ENCODE data around the gene NKIRAS1. TPM values are rescaled to one million over a fixed set of nuclear protein-coding genes. Genes with fewer than 3 reads are reported as not detected.

Gene NKIRAS1
- total RNA-seq, 1 experiment from 2014 or later, result 6.8 TPM

DNA sequence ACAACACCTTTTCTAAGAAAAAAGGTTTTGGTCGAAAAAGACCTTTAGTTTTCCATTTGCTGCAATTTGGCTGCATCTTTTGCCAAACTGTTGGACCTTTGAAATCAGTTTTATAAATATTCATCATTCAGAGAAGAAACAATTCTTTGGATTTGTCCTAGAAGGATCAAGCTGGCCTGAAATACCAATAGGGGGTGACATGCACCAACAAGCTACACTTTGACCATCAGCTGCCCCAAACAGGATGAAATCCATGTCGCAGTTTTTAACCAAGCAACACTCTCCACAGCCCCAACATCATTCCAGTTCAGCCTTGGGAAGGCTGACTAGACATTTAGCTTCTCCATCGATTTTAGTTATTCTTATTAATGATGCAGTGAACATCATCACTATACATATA lies 9.9 kb upstream of the NKIRAS1 start:
- H3K27me3 Mint-ChIP-seq (ENCODE audit: insufficient read depth, unreplicated experiment), result no peaks in the 10 kb centered on the region
- POLR2A ChIA-PET, result interaction anchor here (1.3 to 3.0 kb wide), 2 partner anchors 9 to 20 kb away, joined by 3 to 46 read pairs; partner anchors contain the start of genes NKIRAS1 and RPL15
- no peaks in the 10 kb centered on the region for H3K9me3 Mint-ChIP-seq (ENCODE audit: unreplicated experiment)
- BruUV-seq (replicated peaks), result no TSS peak
- H3K4me3 Mint-ChIP-seq (ENCODE audit: unreplicated experiment), result no peak overlapping the region
- H3K4me1 Mint-ChIP-seq (ENCODE audit: insufficient read depth, unreplicated experiment), result no peaks in the 10 kb centered on the region
- DNase-seq (ENCODE audit: unreplicated experiment), result no peak
- no peak overlapping the region for H3K27ac Mint-ChIP-seq (ENCODE audit: low read depth, unreplicated experiment)
- TF ChIP-seq, protein P1, sequence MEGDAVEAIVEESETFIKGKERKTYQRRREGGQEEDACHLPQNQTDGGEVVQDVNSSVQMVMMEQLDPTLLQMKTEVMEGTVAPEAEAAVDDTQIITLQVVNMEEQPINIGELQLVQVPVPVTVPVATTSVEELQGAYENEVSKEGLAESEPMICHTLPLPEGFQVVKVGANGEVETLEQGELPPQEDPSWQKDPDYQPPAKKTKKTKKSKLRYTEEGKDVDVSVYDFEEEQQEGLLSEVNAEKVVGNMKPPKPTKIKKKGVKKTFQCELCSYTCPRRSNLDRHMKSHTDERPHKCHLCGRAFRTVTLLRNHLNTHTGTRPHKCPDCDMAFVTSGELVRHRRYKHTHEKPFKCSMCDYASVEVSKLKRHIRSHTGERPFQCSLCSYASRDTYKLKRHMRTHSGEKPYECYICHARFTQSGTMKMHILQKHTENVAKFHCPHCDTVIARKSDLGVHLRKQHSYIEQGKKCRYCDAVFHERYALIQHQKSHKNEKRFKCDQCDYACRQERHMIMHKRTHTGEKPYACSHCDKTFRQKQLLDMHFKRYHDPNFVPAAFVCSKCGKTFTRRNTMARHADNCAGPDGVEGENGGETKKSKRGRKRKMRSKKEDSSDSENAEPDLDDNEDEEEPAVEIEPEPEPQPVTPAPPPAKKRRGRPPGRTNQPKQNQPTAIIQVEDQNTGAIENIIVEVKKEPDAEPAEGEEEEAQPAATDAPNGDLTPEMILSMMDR (IDR thresholded peaks at IDR 0.05; ENCODE audit: unreplicated experiment), result no peak
- CTCF ChIA-PET, result interaction anchor here (0.5 to 1.4 kb wide), 2 partner anchors 8 to 13 kb away, joined by 3 read pairs; no protein-coding TSS in a partner anchor
- H3K36me3 Mint-ChIP-seq (ENCODE audit: insufficient read depth, unreplicated experiment), result peaks cover 7% of the 10 kb centered on the region
- intact Hi-C loops (cut with micrococcal nuclease), result no loop called here

DNA sequence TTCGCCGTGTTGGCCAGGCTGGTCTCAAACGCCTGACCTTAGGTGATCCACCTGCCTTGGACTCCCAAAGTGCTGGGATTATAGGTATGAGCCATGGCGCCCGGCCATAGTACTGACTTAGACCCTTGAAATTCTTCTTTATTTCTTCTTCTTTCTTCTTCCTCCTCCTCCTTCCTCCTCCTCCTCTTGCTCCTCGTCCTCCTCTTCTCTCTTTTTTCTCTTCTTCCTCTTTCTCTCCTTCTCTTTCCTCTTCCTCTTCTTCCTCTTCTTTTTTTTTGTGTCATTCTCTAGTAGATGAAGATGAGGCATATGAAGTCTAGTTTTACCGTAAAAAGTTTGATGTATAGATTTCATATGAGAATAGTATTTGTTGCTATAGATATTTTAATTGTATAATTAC lies 9.5 kb upstream of the NKIRAS1 start:
- BruUV-seq (replicated peaks), result no TSS peak
- Mint-ChIP-seq H3K4me1 (ENCODE audit: insufficient read depth, unreplicated experiment) (no peaks in the 10 kb centered on the region), H3K36me3 (ENCODE audit: insufficient read depth, unreplicated experiment) (peaks cover 11% of the 10 kb centered on the region), H3K4me3 (ENCODE audit: unreplicated experiment) (no peak overlapping the region), H3K27ac (ENCODE audit: low read depth, unreplicated experiment) (no peak overlapping the region), H3K27me3 (ENCODE audit: insufficient read depth, unreplicated experiment) (no peaks in the 10 kb centered on the region), H3K9me3 (ENCODE audit: unreplicated experiment) (no peaks in the 10 kb centered on the region)
- POLR2A ChIA-PET, result interaction anchor here (1.3 to 13.1 kb wide), 4 partner anchors 9 to 21 kb away, joined by 3 to 234 read pairs (median 35); partner anchors contain the start of genes NKIRAS1, NR1D2 and RPL15
- TF ChIP-seq, protein P1 (IDR thresholded peaks at IDR 0.05; ENCODE audit: unreplicated experiment), result no peak
- CTCF ChIA-PET, result interaction anchor here (0.5 kb wide), 1 partner anchor 12 kb away, joined by 3 read pairs; no protein-coding TSS in a partner anchor
- DNase-seq (ENCODE audit: unreplicated experiment), result no peak
- intact Hi-C loops (cut with micrococcal nuclease), result no loop called here

DNA sequence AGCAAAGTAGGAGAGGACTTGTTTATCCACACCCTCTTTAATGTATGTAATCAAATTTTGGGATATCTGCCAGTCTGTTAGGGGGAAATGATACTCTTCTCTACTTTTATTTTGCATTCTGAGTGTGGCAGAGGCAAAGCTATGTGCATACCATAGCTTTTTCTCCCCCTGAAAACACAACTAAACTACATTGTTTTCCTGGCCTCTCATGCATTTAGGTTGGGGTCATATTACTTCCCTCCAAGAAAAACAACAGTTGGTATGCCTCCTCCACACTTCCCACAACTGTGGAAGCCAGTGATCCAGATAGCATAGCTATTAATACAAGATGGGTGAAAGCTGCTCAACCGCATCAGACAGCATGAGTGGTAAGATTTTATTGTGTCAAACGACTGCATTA lies 7.0 kb upstream of the NKIRAS1 start:
- ChIA-PET CTCF (interaction anchor here (0.7 to 1.3 kb wide), 4 partner anchors 35 to 868 kb away, joined by 3 to 5 read pairs (median 4); no protein-coding TSS in a partner anchor), POLR2A (interaction anchor here (0.5 to 13.1 kb wide), 5 partner anchors 8 to 840 kb away, joined by 3 to 234 read pairs (median 4); partner anchors contain the start of genes NKIRAS1, NR1D2 and RPL15)
- Mint-ChIP-seq H3K27me3 (ENCODE audit: insufficient read depth, unreplicated experiment) (no peaks in the 10 kb centered on the region), H3K4me3 (ENCODE audit: unreplicated experiment) (no peak overlapping the region), H3K4me1 (ENCODE audit: insufficient read depth, unreplicated experiment) (peaks cover 4% of the 10 kb centered on the region), H3K9me3 (ENCODE audit: unreplicated experiment) (no peaks in the 10 kb centered on the region), H3K36me3 (ENCODE audit: insufficient read depth, unreplicated experiment) (peaks cover 35% of the 10 kb centered on the region), H3K27ac (ENCODE audit: low read depth, unreplicated experiment) (no peak overlapping the region)
- TF ChIP-seq, protein P1 (IDR thresholded peaks at IDR 0.05; ENCODE audit: unreplicated experiment), result no peak
- no peak for DNase-seq (ENCODE audit: unreplicated experiment)
- no TSS peak for BruUV-seq (replicated peaks)
- intact Hi-C loops (cut with micrococcal nuclease), result no loop called here

DNA sequence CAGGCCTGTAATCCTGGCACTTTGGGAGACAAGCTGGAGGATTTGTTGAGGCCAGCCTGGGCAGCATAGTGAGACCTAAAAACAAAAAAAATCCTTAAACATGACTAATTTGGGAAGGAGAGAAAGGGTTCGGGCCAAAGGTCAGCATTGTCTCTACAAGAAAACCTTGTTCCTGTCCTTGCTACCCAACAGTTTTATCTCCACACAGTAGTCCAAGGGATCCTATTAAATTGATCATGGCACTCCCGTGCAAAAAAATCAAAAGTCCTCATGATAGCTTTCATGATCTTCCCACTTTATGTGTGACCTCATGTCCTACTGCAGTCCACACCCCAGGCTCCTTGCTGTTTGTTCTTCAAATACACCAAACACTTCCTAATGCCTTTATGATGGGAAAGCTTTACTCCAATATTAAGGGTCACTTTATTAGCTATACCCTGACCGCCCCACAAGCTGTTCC lies 4.3 kb upstream of the NKIRAS1 start:
- intact Hi-C loops (cut with micrococcal nuclease), result no loop called here
- Mint-ChIP-seq H3K4me3 (ENCODE audit: unreplicated experiment) (no peak overlapping the region), H3K27me3 (ENCODE audit: insufficient read depth, unreplicated experiment) (no peaks in the 10 kb centered on the region), H3K36me3 (ENCODE audit: insufficient read depth, unreplicated experiment) (peaks cover 56% of the 10 kb centered on the region), H3K27ac (ENCODE audit: low read depth, unreplicated experiment) (no peak overlapping the region), H3K9me3 (ENCODE audit: unreplicated experiment) (no peaks in the 10 kb centered on the region), H3K4me1 (ENCODE audit: insufficient read depth, unreplicated experiment) (peaks cover 4% of the 10 kb centered on the region)
- CTCF ChIA-PET, result interaction anchor here (0.6 to 1.0 kb wide), 3 partner anchors 37 to 567 kb away, joined by 3 read pairs; no protein-coding TSS in a partner anchor
- no TSS peak for BruUV-seq (replicated peaks)
- TF ChIP-seq, protein P1 (IDR thresholded peaks at IDR 0.05; ENCODE audit: unreplicated experiment), result no peak
- POLR2A ChIA-PET, result interaction anchor here (0.8 to 13.1 kb wide), 2 partner anchors 20 to 26 kb away, joined by 3 to 234 read pairs; partner anchors contain the start of gene NR1D2
- no peak for DNase-seq (ENCODE audit: unreplicated experiment)

Data from MCF 10A (cell line).